Stimulated activated CD4-positive, alpha-beta T cell treated with anti-CD3 and anti-CD28 coated beads, TNF-alpha, amount 100 ng/mL, for 1 hour (primary cell): ENCODE data around the gene SLC48A1.

Source experiments
- DNase-seq, 3 donors: peaks; one replicate each; pipeline ENCODE4 v3.0.0-alpha.2; 2020; ENCODE audit warnings: low read depth in 3 of 3, low spot score in 1 of 3

The SLC48A1 gene

DNA sequence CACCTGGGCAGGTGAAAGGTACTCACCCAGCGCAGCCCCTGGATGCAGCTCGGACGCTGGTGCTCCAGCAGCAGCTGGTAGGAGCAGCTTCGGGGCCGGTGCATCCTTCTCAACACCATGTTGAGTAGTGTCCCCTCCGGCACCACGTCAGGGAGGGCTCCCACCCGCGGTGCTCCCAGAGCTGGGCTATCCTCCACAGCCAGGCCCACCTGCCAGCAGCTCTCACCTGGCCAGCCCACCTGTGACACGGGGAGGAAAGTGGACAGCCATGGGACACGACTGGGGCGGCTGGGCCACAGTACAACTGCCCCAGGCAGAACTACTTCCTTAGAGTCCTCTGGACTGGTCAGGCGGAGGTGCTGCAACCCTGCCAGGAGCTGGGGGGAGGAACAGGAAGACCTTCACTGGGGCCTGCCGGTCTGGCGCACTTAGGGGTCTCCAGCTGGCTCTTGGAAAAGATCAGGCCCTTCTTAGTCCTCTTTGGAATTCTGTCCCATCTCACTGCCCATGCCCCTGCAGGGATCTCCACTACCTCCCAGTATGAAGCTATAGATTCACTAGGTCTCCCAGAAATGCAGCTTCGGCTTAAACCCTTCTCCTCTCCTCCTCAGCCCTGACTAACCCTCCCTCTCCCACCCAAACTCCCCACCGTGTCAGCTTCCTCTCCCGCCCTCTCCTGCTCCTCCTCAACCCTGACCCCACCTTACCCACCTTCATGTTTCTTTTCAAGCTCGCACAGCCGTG, 15.0 kb upstream of the SLC48A1 start:
- DNase-seq = no peak

DNA sequence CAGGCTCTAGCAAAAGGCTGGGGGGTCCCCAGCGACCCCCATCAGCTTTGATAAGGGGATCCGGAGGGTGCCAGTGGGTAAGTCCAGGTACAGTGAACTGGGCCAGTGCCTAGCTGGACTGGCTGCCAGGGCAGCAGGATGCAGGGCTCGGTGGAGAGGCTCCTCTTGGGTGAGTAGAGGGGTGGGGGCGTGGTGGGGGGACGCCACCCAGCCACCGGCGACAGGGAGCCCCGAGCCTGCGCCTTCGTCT, 14.5 kb upstream of the SLC48A1 start:
- DNase-seq = no peak

DNA sequence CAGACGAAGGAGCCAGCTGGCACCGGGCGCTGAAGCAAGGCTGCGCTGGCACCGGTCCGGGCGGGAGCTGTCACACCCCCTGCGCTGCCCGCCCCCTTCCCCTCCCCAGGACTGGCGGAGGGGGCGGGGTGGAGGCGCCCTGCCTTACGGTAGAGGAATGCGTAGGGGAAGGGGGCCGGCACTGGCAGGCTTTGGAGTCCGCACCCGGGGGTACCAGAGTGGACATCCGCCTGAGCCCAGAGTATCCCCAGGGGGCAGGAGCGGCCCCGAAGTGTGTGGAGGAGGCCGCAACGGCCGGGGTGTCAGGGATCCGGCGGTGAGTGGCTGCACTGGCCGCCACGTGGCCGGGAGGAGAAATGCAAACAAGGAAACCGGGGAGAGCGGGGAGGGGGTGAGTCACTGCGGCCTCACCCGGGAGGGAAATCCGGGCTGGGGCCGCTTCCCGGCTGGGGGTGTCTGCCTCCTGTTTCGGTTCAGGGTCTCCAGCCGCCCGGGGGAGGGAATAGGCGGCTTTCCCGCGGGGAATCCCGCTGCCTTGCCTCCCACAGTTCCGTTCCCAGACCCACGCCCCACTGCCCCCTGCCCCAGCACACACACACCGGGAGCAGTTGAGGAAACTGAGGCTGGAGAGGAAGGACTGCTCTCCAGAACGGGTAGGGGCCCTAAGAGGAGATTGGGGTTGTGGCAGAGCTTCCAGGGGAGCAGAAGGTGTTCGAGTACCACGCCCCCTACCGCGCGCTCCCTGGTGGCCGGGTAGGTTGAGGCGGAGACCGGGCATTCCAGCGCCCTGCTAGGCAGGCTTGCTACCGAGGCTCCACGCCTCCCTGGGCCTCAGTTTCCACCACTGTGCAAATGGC, 14.0 kb upstream of the SLC48A1 start, which contains the start of gene RAPGEF3:
TSS of gene RAPGEF3 (minus strand) at position 47 of the 857 bp plus-strand sequence. CDS start 324 bp downstream, outside the sequence.
- peak; percentile 35 to 57 (median 42) for DNase-seq

DNA sequence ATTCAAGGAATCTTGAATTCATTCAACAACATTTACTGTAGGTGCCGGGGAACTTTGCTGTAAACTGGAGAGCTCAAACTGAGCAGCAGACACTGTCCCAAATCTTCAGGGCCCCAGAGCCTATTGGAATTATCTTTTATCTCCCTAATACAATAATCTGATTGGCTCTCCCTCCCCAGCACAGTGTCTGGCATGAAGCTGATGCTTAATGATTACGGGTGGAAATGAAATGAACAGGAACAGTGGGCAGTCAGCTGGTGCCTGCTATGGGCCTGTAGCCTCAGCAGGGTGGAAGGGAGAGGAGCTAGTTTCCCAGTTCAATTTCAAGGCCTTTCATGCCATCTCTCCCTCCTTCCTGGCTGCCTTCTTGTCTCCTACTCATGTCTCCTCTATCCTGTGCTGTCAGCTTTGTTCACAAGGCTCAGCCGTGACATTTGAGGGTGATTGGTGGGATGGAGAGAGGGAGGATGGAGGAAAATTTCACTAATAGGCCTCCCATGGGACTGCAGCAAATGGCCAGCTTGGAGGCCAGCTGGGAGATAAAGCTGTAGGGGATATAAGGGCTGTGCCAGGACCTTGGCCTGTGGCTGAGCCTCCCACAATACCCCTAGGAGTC, 10.1 kb upstream of the SLC48A1 start:
- no peak for DNase-seq

DNA sequence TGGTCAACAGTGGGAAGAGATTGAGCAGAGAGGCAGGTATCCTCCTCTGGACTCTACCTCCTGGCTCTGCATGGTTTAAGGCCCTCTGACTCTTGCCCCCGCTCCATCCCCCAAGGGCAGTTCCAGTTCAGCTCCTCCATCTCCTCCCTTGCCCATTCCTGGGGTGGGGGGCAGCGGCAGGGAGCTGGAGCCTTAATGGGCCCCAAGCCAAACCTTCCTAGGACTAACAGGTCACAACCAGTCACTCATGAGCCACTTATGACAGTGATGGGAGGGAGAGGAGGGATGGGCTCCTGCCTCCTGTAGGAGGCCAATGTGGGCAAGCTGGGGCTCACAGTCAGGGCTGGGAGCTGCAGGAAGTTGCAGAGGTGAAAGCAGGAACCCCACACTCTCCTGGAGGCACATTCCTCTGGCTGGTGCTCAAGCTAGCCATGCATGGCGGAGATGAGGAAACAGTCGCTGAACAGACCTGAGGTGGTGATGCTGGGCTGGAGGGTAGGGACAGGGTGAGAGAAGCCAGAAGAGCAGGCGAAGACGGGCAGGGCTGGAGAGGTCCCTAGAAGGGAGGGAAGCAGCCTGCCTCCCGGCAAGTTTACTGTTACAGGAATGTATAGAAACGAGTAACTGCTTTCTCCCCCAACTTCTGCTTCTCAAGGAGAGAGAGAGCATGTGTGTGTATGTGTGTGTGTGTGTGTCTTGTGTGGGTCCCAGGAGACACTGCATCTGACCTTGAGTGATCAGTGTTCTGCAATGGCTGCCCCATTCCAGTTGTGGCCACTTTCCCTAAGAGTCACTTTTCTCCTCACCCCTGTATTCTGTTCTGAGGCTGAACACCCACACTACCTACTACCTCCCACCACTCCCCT, 9.3 kb upstream of the SLC48A1 start:
- DNase-seq = no peak

DNA sequence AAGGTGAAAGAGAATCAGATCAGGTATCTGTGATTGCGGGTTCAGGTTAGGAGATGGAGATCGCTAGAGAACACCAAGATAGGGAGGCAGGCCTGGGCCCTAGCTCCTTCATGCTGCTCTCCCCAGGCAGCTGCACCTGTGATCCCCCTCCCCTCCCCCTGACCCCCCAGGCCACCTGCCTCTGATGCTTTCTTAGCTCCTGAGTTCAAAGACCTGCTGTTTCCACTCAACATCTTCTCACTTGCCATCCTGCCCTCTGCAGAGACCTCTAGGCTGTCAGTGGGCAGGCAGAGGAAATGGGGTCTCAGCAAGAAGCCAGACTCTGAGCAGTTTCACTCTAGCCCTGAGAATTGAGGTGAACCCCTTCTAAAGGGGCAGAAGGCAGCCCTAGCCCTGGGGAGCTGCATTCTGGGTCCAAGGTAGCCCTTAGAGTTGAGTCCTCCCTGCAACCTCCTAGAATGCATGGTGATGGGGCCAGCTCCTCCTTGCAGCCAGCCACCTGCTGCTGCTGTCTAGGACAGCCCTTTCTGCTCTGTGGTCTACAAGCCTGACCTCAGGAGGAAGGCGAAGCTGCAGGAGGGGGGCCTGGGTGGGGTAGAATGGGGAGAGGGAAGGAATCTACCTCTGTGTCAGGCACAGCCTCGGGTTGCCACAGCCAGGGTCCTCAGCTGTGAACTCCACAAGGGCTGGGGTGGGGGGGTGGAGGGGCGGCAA, 6.4 kb upstream of the SLC48A1 start:
- DNase-seq = no peak

DNA sequence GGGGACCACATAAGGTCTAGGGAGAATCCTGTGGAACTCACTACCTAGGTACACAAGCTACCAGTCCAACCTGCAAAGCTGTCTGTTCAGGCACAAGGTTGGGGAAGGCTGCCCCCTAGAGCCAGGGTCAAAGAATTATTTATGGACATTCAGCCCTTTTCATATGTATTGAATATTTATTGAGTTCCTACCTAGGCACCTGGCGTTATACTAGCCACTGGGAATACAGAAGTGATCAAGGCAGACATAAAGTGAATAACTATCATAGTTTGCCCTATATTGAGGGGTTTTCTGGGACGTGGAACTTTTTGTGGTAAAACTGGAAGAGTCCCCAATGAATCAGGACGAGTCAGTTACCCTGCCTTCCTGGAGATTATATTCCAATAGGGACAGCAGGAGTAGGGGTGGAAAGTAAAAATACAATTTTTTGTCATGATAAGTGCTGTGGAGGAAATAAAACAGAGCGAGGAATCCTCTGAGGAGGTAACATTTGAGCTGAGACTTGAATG, 5.8 kb upstream of the SLC48A1 start:
- peak; percentile 42 to 55 (median 51) for DNase-seq

DNA sequence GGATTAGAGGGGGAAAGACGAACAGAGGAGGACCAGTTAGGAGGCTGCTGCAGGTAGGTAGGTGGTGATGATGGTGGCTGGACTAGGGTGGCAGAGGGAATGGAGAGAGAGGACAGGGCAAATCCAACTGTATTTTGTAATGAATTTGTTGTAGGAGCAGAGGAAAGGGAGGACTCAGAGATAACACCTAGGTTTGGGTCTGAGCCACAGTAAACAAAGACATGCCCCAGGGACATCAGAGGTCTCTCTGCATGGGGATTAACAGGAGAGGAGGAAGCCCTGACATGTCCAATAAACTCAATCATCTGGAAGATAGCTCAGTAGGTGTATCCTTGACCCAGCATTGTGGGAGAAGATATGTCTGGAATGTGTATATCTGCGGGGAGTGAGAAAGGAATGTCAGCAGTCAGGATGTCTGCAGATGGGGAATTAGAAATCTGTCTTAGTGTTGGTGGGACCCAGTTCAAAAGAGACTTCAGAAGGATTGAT, 4.7 kb upstream of the SLC48A1 start:
- DNase-seq = no peak

DNA sequence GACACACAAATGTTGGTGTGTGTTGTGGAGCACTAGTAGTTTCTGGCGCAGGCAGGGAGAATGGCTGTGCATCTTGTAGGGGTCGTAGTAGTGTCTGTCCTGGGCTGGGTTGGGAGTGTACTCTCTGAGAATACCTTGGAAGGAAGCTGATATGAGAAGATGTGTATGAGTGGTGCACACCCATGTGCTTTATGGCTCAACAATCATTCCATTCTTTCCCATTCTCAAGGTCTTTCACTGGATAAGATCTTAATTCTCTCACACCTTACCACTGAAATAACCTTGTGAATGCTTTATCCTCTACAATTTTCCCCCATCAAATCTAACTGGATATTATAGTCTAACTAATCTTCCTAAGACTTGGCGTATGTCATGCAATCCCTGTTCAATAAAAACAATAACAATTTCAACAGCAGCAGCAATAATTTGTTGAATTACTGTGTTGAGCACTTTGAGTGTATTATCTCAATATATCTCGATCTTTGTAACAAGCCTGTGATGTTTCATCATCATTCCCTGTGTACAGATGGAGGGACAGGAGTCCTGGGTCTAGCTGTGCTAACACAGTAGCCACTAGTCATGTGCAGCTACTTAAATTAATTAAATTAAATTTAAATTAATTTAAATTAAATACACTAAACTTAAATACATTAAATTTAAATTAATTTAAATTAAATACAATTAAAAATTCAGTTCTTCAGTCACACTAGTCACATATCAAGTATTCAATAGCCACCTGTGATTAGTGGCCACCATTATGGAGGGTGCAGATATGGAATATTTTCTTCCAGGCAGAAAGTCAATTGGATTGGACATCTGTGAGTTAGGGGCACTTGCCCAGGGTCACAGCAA, 3.6 kb upstream of the SLC48A1 start:
- no peak for DNase-seq

DNA sequence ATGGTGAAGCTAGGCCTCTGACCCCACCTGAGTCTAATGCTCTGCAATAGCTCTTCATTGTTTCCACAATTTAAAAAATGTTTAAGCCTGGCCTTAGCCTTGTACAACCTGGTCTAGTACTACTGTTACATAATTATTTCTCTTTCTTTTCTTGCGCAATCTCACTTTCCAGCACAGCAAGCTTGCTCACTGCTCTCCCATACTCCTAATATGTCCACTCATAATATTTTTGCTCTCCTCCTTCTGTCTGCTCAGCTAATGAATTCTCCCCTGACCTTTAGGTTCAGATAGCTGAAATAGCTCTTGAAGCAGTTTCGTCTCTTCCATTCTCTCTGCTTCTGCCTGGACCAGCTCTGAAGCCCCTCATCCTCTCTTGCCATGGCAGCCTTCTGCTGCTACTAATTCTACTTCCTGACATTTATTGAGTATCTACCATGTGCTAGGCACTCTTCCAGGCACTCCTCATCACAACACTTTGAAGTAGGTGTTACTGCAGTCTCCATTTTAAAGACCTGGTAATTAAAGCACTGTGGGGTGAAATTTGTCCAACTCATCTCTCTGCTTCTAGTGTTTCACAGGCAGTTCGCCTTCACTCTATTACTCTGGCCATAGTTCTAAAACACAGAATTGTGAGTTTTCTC, 2.8 kb upstream of the SLC48A1 start:
- no peak for DNase-seq

DNA sequence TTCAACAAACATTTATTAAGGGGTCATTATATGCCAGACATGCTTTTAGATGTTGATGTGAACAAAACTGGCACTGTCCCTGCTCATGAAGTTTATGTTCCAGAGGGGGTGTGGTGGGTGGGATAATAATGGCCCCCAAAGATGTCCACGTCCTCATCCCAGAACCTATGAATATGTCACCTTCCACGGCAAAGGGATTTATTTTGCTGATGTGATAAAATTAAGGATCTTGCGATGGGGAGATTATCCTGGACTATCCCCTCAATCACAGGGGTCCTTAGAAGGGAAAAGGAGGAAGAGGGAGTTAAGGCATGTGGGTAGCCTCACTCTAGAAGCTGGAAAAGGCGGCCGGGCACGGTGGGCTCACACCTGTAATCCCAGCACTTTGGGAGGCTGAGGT, 1.7 kb upstream of the SLC48A1 start:
- no peak for DNase-seq

DNA sequence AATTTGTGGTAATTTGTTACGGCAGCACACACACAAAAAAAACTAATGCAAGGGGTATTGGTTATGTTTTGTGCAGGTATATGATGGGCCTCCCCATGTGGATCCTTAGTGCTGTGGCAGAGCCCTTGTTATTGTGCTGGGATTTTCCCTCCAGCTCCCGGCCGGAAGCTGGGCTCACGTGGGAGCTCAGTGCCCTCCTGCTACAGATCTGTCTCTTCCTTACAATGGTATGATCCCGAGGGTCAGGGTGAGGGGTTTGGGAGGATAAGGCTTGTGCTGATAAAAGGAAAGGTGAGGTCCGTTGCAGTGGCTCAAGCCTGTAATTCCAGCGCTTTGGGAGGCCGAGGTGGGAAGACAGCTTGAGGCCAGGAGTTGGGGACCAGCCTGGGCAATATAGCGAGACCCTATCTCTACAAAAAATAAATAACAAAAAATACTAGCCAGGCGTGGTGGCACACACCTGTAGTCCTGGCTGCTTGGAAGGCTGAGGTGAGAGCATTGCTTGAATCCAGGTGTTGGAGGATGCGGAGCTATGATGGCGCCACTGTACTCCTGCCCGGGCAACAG, 861 bp upstream of the SLC48A1 start:
- DNase-seq = no peak

DNA sequence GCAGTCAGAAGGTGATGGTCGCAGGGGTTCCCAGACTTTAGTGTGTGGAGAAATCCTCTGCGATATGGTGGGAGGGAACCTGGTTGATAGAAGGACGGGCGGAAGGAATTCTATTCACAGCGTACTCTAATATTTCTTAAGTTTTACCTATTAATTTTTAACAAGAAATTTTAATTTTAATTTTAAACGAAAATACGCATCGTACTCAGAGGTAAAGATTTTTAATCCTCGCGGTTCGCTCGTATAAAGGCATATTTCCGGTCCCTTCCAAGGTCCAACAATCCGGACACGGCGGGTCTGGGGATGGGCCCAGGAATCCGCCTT, 338 bp upstream of the SLC48A1 start:
- no peak for DNase-seq

DNA sequence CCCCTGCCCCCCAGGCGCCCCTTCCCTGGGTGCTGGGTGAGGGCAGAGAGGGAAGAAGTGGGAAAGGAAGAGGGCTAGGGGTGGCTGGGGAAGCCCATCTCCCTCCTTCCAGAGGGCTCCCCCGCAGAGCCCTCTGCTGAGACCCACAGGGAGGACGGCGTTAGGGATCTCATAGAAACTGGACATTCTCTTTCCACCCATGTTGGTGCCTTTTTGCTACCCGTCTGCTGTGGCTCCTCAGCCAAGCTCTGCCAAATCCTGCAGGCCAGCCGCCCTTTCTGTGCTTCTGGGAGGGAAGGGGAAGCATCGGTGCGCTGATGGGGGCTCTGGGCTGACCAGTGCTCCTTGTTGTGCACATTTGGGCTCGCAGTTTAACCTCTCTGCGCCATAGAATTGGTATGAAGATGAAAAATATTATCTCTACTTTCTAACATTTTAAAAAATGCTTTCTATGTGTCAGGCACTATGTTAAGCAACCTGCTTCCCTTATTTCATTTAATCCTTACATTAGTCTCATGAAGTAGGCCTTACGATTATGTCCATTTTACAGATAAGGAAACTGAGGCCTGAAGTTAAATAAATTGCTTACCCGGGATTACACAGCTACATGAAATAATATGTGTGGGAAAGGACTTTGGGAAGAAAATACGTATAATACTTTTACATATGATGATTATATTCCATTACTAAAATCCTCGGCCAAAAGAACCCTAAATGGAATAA, 981 bp downstream of the SLC48A1 start:
- no peak for DNase-seq

DNA sequence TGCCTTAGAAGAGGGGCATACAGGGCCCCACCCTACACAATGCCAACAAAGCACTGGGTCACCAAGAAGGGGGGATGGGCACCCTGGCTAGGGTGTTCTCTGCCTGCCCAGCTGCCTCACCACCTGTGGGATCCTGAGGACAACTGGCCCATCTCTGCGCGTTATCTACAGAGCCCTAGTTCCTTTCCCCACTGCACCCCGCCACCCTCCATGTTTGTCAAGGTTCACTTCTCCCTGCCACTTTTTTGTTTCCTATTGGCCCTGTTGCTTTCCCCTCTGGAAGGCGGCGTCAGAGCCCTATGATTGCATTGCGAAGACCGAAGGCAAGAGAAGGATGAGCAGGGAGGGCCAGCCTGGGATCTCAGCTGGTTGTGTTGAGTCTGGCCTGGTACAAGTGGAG, 1.6 kb downstream of the SLC48A1 start:
- DNase-seq = no peak

DNA sequence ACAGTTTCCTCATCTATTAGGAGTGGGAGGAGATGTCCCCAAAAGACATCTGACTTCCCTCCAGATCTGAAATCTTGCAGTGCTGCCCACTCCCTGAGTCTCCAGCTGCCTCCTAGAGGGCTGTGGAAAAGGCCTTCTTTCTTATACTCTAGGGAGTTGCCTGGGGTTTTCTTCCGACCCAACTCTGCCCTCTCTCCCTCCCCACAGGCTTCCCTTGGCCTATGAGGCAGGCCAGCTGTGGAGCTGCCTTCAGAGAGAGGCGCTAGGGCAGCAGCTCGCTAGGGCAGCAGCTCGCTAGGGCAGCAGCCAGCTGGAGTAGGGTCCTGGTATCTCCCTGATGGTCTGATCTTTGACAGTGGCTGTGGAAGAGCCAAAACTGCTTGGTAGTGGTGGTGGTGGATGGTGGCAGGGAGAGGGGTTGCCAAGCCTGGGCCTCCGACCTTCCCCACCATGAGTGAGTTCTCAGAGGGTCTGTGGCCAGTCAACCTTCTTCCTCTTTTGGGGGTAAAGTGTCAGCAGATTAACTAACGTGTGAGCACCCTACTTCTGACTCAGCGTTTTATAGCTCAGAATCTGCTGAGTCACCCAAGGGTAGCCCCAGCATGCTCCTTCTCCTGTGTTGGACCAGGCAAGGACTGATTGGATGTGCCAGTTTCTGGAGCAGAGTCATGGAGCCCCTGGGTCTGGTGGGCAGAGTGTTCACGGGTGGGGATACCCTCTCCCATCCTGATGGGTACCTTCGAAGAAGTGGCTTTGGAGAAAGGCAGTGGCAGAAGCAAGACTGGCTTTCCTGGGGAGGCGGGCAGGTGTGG, 2.3 kb downstream of the SLC48A1 start:
- DNase-seq = no peak

DNA sequence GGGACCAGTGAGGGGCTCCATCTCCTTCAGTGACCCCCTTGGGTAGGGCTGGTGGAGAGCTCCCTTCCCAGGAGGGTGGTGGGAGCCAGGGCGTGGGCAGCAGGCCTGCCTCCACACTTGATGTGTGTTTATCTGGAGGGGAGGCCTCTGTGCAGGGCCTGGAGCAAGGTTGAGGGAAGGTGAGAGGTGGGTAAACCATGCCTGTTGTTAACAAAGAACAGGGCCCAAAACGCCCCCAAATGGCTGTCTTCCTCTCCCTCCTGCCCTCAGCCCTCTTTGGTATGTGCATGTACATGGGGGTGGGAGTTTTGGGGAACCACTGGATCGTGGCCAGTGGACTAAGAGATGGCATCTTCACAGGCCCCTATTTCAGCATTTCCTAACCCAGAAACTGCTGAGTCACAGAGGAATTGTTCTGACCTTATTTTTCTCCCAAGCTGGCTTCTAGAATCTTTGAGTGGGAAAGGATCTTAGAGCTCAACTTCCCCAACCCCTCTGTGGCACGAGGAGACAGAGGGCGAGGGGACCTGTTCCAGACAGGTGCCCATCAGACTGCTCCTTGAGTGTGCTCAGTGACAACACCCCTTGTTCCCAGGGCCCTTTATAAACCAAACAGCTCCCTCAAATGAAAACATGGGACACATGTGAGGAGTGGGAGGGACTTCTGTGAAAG, 3.6 kb downstream of the SLC48A1 start:
- DNase-seq = no peak
